Gastrocnemius medialis (tissue), 4 donors: Measurements from ENCODE around the gene UNC45A.

Experiments
- CTCF ChIP-seq, 5 experiments: fragments of 450-650 bp in 3 of 5; fragments of 200-600 bp in 2 of 5; sonication (generic) in 2 of 5; IDR thresholded peaks in 4 of 5; conservative IDR thresholded peaks in 1 of 5; 1 replicate in 4 of 5; 2 replicates in 1 of 5; pipeline ENCODE4 v1.5.1; 2016 to 2019; ENCODE audit warnings: antibody characterized with exemption in 5 of 5, mild to moderate bottlenecking in 3 of 5, moderate library complexity in 3 of 5
- POLR2A ChIP-seq, 2 donors: fragments of 450-650 bp; IDR thresholded peaks; one replicate each; pipeline ENCODE4 v1.6.1; 2017; ENCODE audit warnings: antibody characterized with exemption in 2 of 2, mild to moderate bottlenecking in 2 of 2, moderate library complexity in 2 of 2

DNA sequence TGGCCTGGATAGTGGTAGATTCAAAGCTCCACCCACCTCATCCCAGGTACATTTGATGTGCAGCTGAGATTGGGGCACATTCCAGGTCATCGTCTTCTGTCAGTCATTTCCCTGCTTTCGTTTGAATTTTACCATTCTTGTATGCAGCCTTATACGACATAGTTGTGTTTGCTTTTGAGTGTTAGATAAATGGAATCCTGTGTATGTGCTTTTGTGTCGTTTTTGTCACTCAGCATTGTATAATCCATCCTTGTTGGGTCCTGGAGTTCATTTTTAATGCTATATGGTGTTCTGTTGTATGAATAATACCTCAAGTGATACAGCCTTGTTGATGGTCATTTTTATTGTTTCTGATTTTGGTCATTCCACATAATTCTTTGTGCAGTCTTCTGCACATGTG lies 26.9 kb downstream of the UNC45A start:
- TF ChIP-seq CTCF (IDR thresholded peaks at IDR 0.05 in 4 of 5, conservative IDR thresholded peaks at IDR 0.05 in 1 of 5) (no peak), POLR2A (IDR thresholded peaks at IDR 0.05) (no peak)
